SJSA1 (cell line): ENCODE data around the gene MAST4. TPM values are rescaled to one million over a fixed set of nuclear protein-coding genes. Genes with fewer than 3 reads are reported as not detected.

Experiments used
- DNase-seq, 2 experiments: peaks; one replicate each; pipeline ENCODE4 v3.0.0-alpha.2; 2015 to 2020; ENCODE audit warnings: low spot score in 2 of 2, low read depth in 1 of 2
- H3K27ac ChIP-seq: fragments of 250-450 bp; sonication (Bioruptor Pico); 2 replicates; pipeline ENCODE4 v1.5.1; 2020; ENCODE audit warnings: mild to moderate bottlenecking, moderate library complexity
- H3K27me3 ChIP-seq: fragments of 250-450 bp; sonication (Bioruptor Pico); replicated peaks from 2 replicates; pipeline ENCODE4 v1.5.1; 2020; ENCODE audit warnings: mild to moderate bottlenecking, moderate library complexity
- H3K36me3 ChIP-seq: fragments of 250-450 bp; sonication (Bioruptor Pico); 2 replicates; pipeline ENCODE4 v1.5.1; 2020; ENCODE audit warnings: mild to moderate bottlenecking
- H3K4me1 ChIP-seq: fragments of 250-450 bp; sonication (Bioruptor Pico); replicated peaks from 2 replicates; pipeline ENCODE4 v1.6.1; 2021; ENCODE audit warnings: mild to moderate bottlenecking
- H3K4me3 ChIP-seq: fragments of 250-450 bp; sonication (Bioruptor Pico); 2 replicates; pipeline ENCODE4 v1.5.1; 2020; ENCODE audit warnings: mild to moderate bottlenecking
- H3K9me3 ChIP-seq: fragments of 250-450 bp; sonication (Bioruptor Pico); replicated peaks from 2 replicates; pipeline ENCODE4 v1.5.1; 2020; ENCODE audit warnings: mild to moderate bottlenecking
- total RNA-seq: library from RNA; depleted of rRNA; stranded (reverse); fragments of >200 nt; shearing (Covaris generic); gene quantifications from 2 replicates; pipeline ENCODE4 v1.2.3, GENCODE V29; 2014

The MAST4 gene
- total RNA-seq, 1 experiment from 2014 or later: 2.3 TPM

- Histone ChIP-seq H3K4me3 (no peak overlapping the region), H3K27me3 (no peaks in the 10 kb centered on the region), H3K9me3 (no peaks in the 10 kb centered on the region), H3K4me1 (no peaks in the 10 kb centered on the region), H3K27ac (no peak overlapping the region), H3K36me3 (no peaks in the 10 kb centered on the region)
- no peak for DNase-seq
Measured at GRCh38 chr5:67198917-67199316, 602.7 kb downstream of the MAST4 start.

DNA sequence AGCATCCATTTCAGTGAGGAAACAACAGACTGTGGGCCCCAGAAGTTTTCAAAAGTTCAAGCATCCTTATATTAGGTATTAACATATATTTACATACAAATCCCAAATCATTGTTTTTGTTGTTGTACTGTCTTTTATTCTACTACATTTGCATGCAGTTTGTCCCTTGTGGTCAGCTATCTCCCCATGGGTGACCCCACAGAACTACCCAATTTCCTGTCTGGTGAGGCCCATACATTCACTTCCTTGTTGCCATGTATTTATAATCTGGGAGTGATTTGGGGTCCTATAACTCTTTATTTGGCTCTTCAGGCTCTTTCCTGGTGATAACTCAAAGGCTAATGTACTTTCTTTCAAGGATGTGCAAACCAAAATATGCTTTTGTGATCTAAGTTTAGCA is 603.7 kb downstream of the MAST4 start:
- H3K9me3 ChIP-seq: no peaks in the 10 kb centered on the region
- H3K27ac ChIP-seq: no peak overlapping the region
- H3K27me3 ChIP-seq: no peaks in the 10 kb centered on the region
- no peak overlapping the region for H3K4me3 ChIP-seq
- H3K36me3 ChIP-seq: no peaks in the 10 kb centered on the region
- DNase-seq: no peak
- H3K4me1 ChIP-seq: no peaks in the 10 kb centered on the region

DNA sequence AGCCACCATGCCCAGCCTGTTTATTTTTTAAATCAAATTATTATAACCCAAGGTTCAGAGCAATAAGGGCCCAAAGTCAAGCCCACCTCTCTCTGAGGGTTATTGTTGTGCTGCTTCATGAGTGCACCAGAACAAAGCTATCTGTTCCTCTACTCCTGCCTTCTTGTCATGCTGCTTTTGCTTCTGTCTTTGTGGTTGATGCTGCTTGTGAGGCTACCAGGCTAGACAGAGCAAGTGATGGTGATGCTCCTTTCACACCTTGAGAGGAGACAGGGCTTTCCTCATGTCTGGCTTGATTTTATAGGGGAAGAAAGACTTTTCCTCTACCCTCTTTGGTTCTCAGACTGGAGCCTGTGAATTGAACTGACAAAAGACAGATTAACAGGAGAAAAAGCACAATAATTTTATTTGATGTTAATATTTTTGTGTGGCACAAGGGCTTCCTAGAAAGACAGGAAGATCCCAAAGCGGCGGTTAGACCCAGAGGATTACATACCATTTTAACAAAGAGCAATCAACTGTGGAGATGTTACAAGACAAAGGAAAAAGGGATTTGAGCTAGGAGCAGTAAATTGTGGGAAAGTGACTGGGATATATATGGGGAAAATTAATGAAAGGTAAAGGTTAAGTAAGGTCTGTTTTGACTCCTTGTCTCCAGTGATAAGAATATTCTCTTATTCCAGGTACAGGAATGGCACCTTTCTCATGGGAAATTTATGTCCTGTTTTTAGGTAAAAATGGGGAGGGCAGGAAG is 604.8 kb downstream of the MAST4 start:
- Histone ChIP-seq H3K27ac (no peak overlapping the region), H3K4me1 (no peaks in the 10 kb centered on the region), H3K9me3 (no peaks in the 10 kb centered on the region), H3K4me3 (no peak overlapping the region), H3K36me3 (no peaks in the 10 kb centered on the region), H3K27me3 (no peaks in the 10 kb centered on the region)
- DNase-seq: no peak

- DNase-seq: no peak
- Histone ChIP-seq H3K4me3 (no peak overlapping the region), H3K4me1 (peaks cover 6% of the 10 kb centered on the region; the same call in 1 of the 2 replicates), H3K36me3 (no peaks in the 10 kb centered on the region), H3K9me3 (no peaks in the 10 kb centered on the region), H3K27ac (no peak overlapping the region), H3K27me3 (no peaks in the 10 kb centered on the region)
Measured at GRCh38 chr5:67201897-67202549, 605.8 kb downstream of the MAST4 start.

GRCh38 chr5:67202828-67203227 is 606.6 kb downstream of the MAST4 start:
- no peaks in the 10 kb centered on the region for H3K36me3 ChIP-seq
- H3K9me3 ChIP-seq: no peaks in the 10 kb centered on the region
- H3K27ac ChIP-seq: no peak overlapping the region
- H3K27me3 ChIP-seq: no peaks in the 10 kb centered on the region
- no peak overlapping the region for H3K4me3 ChIP-seq
- peaks cover 6% of the 10 kb centered on the region; the same call in 1 of the 2 replicates for H3K4me1 ChIP-seq
- no peak for DNase-seq

GRCh38 chr5:67203701-67204074 is 607.5 kb downstream of the MAST4 start:
- no peak overlapping the region for H3K4me3 ChIP-seq
- no peaks in the 10 kb centered on the region for H3K9me3 ChIP-seq
- H3K27me3 ChIP-seq: no peaks in the 10 kb centered on the region
- H3K27ac ChIP-seq: no peak overlapping the region
- H3K4me1 ChIP-seq: peaks cover 6% of the 10 kb centered on the region; the same call in 1 of the 2 replicates
- H3K36me3 ChIP-seq: no peaks in the 10 kb centered on the region
- no peak for DNase-seq

DNA sequence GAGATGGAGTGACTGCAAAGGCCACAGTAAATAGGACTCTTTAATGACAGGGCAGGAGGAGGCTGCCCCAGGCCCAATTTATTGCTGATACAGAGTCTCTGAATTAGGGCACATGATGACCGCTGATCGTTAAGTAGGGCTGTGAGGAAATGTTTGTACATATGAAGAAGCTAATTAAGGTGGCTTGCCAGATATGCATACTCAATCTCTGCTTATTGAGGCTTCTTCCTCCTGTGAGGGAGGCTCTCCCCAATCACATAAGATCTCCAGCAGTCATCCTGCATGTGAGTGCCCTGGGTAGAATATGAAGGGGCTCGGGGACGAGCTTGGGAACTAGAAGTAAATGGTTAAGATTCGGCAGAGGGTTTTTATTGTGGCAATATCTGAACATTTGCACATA is 608.6 kb downstream of the MAST4 start:
- Histone ChIP-seq H3K27ac (no peak overlapping the region), H3K4me1 (peaks cover 14% of the 10 kb centered on the region; the same call in 1 of the 2 replicates), H3K4me3 (no peak overlapping the region), H3K36me3 (no peaks in the 10 kb centered on the region), H3K9me3 (no peaks in the 10 kb centered on the region), H3K27me3 (no peaks in the 10 kb centered on the region)
- DNase-seq: no peak

DNA sequence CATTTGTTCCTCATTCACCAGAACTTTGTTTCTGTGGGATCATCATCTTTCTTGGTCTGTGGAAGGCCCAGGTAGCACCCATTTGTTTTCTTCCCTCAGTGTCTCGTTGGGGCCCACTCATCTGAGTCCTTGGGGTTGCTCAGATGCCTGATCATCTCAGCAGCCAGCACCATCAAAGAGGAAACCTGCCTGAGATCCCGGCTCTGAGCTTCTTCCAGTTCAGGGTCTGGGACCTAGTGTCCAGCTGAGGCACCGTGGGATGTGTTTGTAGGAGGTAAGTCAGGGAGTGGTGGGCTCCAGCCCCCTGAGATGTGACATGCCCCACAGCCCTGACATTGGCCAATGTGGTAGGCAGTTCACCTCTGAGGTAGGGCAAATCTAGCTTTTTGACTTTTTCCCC is 609.8 kb downstream of the MAST4 start:
- no peaks in the 10 kb centered on the region for H3K36me3 ChIP-seq
- H3K4me3 ChIP-seq: no peak overlapping the region
- DNase-seq: no peak
- H3K9me3 ChIP-seq: no peaks in the 10 kb centered on the region
- H3K4me1 ChIP-seq: peaks cover 14% of the 10 kb centered on the region; the same call in 1 of the 2 replicates
- no peaks in the 10 kb centered on the region for H3K27me3 ChIP-seq
- no peak overlapping the region for H3K27ac ChIP-seq

GRCh38 chr5:67206461-67206860 is 610.3 kb downstream of the MAST4 start:
- DNase-seq: no peak
- no peak overlapping the region for H3K27ac ChIP-seq
- H3K36me3 ChIP-seq: no peaks in the 10 kb centered on the region
- H3K27me3 ChIP-seq: no peaks in the 10 kb centered on the region
- H3K9me3 ChIP-seq: no peaks in the 10 kb centered on the region
- peaks cover 14% of the 10 kb centered on the region; the same call in 1 of the 2 replicates for H3K4me1 ChIP-seq
- no peak overlapping the region for H3K4me3 ChIP-seq

GRCh38 chr5:67206929-67207328 is 610.7 kb downstream of the MAST4 start:
- DNase-seq: peak; percentile 43 to 54
- H3K4me1 ChIP-seq: peaks cover 14% of the 10 kb centered on the region; the same call in 1 of the 2 replicates
- H3K36me3 ChIP-seq: no peaks in the 10 kb centered on the region
- H3K27me3 ChIP-seq: no peaks in the 10 kb centered on the region
- H3K9me3 ChIP-seq: no peaks in the 10 kb centered on the region
- H3K4me3 ChIP-seq: no peak overlapping the region
- no peak overlapping the region for H3K27ac ChIP-seq

DNA sequence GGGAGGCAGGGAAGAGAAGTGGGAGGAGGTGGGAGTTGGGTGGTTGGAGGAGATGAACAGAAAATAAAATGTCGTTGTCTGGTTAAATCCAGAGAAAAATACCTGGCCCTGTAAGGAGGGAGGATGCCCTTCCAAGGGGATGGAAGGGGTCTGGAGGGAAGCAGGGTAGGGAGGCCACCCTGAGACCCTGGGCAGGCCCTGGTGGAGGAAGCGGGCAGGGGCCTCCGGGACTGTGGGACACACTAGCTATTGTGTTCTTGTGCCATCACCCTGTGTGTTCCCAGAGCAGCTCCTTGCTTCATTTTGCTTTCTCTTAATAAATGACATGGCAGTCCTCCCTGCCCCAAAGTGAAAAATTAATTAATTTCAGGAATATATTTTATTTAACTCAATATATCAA is 612.2 kb downstream of the MAST4 start:
- no peaks in the 10 kb centered on the region for H3K27me3 ChIP-seq
- no peaks in the 10 kb centered on the region for H3K9me3 ChIP-seq
- no peak overlapping the region for H3K4me3 ChIP-seq
- DNase-seq: no peak
- no peaks in the 10 kb centered on the region for H3K36me3 ChIP-seq
- H3K27ac ChIP-seq: no peak overlapping the region
- H3K4me1 ChIP-seq: peaks cover 14% of the 10 kb centered on the region; the same call in 1 of the 2 replicates

GRCh38 chr5:67209141-67209771 is 613.1 kb downstream of the MAST4 start:
- no peak overlapping the region for H3K4me3 ChIP-seq
- no peaks in the 10 kb centered on the region for H3K36me3 ChIP-seq
- H3K4me1 ChIP-seq: peaks cover 14% of the 10 kb centered on the region; the same call in 1 of the 2 replicates
- H3K27ac ChIP-seq: no peak overlapping the region
- H3K27me3 ChIP-seq: no peaks in the 10 kb centered on the region
- H3K9me3 ChIP-seq: no peaks in the 10 kb centered on the region
- peak; percentile 49 to 58 for DNase-seq

DNA sequence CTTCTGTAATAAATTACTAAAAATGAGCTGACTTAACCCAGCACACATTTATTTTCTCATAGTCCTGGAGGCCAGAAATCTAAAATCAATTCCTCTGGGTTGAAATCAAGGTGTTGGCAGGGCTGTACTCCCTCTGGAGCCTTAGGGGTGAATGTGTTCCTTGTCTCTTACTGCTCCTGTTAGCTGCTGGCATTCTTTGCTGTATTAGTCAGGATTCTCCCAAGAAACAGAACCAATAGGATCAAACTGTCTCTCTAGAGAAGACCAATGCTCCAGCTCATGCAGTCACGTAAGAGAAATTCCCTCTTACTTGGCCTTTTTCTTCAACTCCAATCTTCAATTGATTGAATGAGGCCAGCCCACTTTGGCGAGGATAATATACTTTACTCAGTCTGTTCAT is 615.7 kb downstream of the MAST4 start:
- Histone ChIP-seq H3K36me3 (no peaks in the 10 kb centered on the region), H3K27me3 (no peaks in the 10 kb centered on the region), H3K9me3 (no peaks in the 10 kb centered on the region), H3K4me3 (no peak overlapping the region), H3K27ac (no peak overlapping the region), H3K4me1 (peaks cover 22% of the 10 kb centered on the region)
- DNase-seq: no peak

DNA sequence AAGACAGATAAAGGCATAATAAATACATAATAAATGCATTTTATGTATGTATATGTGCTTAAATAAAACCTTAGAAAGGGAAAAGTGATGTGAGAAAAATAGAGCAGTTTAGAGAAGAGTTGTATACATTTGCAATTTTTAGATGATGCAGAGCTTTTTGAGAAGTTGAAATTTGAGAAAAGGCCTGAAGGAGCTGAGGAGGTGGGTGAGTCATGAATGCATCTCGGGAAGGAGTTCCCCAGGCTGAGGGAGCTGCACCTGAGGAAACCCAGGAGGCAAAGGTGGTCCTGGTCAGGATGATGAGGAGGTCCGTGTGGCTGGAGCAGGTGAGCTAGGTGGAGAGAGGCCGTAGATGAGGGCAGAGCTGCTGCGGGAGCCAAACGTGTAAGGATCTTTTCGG is 617.8 kb downstream of the MAST4 start:
- Histone ChIP-seq H3K36me3 (no peaks in the 10 kb centered on the region), H3K27ac (no peak overlapping the region), H3K4me3 (no peak overlapping the region), H3K27me3 (no peaks in the 10 kb centered on the region), H3K9me3 (no peaks in the 10 kb centered on the region), H3K4me1 (peaks cover 19% of the 10 kb centered on the region)
- DNase-seq: no peak
